ENCODE measurements around the gene NCOA3. TPM values are rescaled to one million over a fixed set of nuclear protein-coding genes. Genes with fewer than 3 reads are reported as not detected.

NCOA3 gene
- total RNA-seq, 1 experiment from 2014 or later, result 23.3 TPM

DNA sequence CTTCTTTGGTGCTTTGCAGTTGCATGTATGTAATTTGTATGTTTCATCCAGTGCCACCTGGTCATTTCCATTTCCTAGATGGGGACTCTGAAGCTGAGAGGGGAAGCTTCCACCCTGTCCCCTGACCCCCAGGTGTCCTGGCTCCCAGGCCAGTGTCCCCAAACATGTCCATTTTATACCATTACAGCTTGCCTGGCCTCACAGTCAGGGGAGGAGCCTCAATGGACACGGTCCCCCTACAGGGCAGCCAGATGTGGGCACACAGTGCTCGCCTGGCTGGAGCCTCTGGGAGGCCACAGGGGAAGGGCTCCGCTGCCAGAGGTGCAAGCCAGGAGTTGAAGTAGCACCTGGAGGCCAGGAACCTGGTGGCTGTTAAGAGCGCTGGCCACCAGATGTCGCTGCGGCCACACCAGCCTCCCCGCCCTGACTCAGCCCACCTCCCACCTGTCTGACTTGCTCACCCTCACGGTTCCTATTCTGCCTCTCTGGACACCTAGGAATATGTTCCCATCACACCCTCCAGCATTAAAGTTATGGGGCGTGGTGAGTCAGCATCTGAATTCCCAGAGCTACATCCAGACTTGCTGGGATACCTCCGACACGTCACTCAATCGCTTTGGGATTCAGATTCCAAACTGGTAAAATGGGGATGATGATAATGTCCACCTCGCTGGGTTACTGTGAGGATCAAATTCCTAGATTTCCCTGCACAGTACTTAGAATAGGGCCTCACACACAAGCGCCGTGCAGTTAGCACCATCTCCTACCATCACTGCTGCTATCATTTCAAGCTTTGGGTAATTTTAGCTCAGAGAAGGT lies 176.2 kb downstream of the NCOA3 start:
- Histone ChIP-seq H4K8ac (replicated peaks; ENCODE audit: insufficient read length, low read depth, low read length) (no peak overlapping the region), H3K9ac (ENCODE audit: extremely low read depth, insufficient read length, low read length) (no peak overlapping the region)
- WGBS (ENCODE audit: extremely low coverage, insufficient read length, low lambda C conversion rate), result no CpG with 5 or more reads among the region's 15 CpGs

More for the DNA sequence above, 176.2 kb downstream of the NCOA3 start:
- H3K18ac ChIP-seq (ENCODE audit: insufficient read length, low read depth, low read length), result no peak overlapping the region
- H2AK5ac ChIP-seq (ENCODE audit: insufficient read length, low read length), result no peak overlapping the region
- no peak overlapping the region for H3K4me2 ChIP-seq (ENCODE audit: insufficient read depth, insufficient read length, low read length)
- no peak overlapping the region for H2AFZ ChIP-seq (ENCODE audit: low read length)
- no peak overlapping the region for H2BK5ac ChIP-seq (ENCODE audit: insufficient read length, low read length)
- peak; percentile 88 for DNase-seq
- no peak overlapping the region for H2BK15ac ChIP-seq (ENCODE audit: low read depth, low read length)
- no peaks in the 10 kb centered on the region for H3K4me1 ChIP-seq (ENCODE audit: insufficient read depth, low read length)
- no peaks in the 10 kb centered on the region for H3K9me3 ChIP-seq (ENCODE audit: control insufficient read depth, low read depth, low read length)
- no peak overlapping the region for H2BK12ac ChIP-seq (ENCODE audit: insufficient read length, low read depth, low read length)
- no peaks in the 10 kb centered on the region for H3K79me2 ChIP-seq (ENCODE audit: insufficient read depth, low read length)
- Mint-ChIP-seq H3K36me3 (ENCODE audit: insufficient read depth in 1 of 3, low read depth in 3 of 3) (peaks cover 0 to 4% (median 0%) of the 10 kb centered on the region in 3 experiments; a peak in 2 of 7 replicates), H3K4me1 (peaks cover 4 to 17% of the 10 kb centered on the region in 2 experiments), H3K4me3 (no peak overlapping the region), H3K27ac (no peak overlapping the region), H3K9me3 (no peaks in the 10 kb centered on the region), H3K27me3 (ENCODE audit: low read depth) (no peaks in the 10 kb centered on the region; the same call in 1 of the 2 replicates)
- H3K56ac ChIP-seq (ENCODE audit: insufficient read length, low read depth, low read length), result no peak overlapping the region
- no peak overlapping the region for H3K14ac ChIP-seq (ENCODE audit: insufficient read depth, low read length)
- no peaks in the 10 kb centered on the region for H4K20me1 ChIP-seq (ENCODE audit: control insufficient read depth, insufficient read depth, insufficient read length)
- H3K4ac ChIP-seq (ENCODE audit: low read depth, low read length), result no peak overlapping the region
- no peaks in the 10 kb centered on the region for H3K23me2 ChIP-seq (ENCODE audit: insufficient read length, low read depth, low read length, poor library complexity, severe bottlenecking)
- H3K23ac ChIP-seq (ENCODE audit: insufficient read length, low read depth, low read length), result no peak overlapping the region
- H4K5ac ChIP-seq (ENCODE audit: insufficient read length, low read depth, low read length), result no peak overlapping the region
- H4K91ac ChIP-seq (ENCODE audit: insufficient read length, low read depth, low read length), result no peak overlapping the region
- H3K79me1 ChIP-seq (ENCODE audit: insufficient read depth, low read depth, low read length, poor library complexity, severe bottlenecking), result no peaks in the 10 kb centered on the region
- no peak overlapping the region for H2BK120ac ChIP-seq (ENCODE audit: low read depth, low read length, poor library complexity, severe bottlenecking)
- H3K27me3 ChIP-seq (ENCODE audit: insufficient read depth, low read length), result no peaks in the 10 kb centered on the region
- H3T11ph ChIP-seq (ENCODE audit: low read length), result no peak overlapping the region
- peak; percentile 97 for TF ChIP-seq CTCF (conservative IDR thresholded peaks at IDR 0.05)
- no peak overlapping the region for H2BK20ac ChIP-seq (ENCODE audit: low read depth, low read length, poor library complexity, severe bottlenecking)
- H3K27ac ChIP-seq (ENCODE audit: insufficient read length, low read depth, low read length), result no peak overlapping the region

All from H9 (cell line).